GM20000 (cell line): ENCODE results near the gene RAN.
"Not testable (repeated sequence)": the region's sequence is repeated elsewhere in the genome, so short reads cannot be mapped to it uniquely, and the experiment has no call there.

Experiments used
- DNase-seq: peaks from one replicate; pipeline ENCODE4 v3.0.0; 2012; ENCODE audit warnings: low spot score
- TF ChIP-seq, protein P1 (sequence below): IDR thresholded peaks from 2 replicates; pipeline ENCODE4 v1.5.1; 2012; ENCODE audit warnings: mild to moderate bottlenecking, control low read depth; ENCODE audit errors: extremely low read depth, missing control alignments

The RAN gene

DNA sequence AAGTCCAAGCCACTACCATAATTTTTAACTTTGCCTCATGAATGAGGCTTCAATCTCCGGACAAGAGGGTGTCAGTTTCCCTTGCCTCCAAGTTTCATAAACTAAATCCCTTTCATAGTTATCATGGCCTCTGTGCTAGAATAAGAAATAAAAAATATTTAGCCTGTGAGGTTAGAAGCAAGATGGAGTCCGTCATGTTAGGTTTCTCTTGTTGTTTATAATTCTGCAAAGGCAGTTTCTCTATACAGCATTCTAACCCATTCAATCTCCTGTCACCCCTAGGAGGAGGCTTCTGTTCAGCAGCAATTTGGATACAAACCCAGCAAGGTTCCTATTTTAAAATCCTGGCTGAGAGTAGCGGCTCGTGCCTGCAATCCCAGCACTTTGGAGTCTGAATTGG lies 15.8 kb upstream of the RAN start:
- TF ChIP-seq, protein P1, sequence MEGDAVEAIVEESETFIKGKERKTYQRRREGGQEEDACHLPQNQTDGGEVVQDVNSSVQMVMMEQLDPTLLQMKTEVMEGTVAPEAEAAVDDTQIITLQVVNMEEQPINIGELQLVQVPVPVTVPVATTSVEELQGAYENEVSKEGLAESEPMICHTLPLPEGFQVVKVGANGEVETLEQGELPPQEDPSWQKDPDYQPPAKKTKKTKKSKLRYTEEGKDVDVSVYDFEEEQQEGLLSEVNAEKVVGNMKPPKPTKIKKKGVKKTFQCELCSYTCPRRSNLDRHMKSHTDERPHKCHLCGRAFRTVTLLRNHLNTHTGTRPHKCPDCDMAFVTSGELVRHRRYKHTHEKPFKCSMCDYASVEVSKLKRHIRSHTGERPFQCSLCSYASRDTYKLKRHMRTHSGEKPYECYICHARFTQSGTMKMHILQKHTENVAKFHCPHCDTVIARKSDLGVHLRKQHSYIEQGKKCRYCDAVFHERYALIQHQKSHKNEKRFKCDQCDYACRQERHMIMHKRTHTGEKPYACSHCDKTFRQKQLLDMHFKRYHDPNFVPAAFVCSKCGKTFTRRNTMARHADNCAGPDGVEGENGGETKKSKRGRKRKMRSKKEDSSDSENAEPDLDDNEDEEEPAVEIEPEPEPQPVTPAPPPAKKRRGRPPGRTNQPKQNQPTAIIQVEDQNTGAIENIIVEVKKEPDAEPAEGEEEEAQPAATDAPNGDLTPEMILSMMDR, result no peak
- no peak for DNase-seq

DNA sequence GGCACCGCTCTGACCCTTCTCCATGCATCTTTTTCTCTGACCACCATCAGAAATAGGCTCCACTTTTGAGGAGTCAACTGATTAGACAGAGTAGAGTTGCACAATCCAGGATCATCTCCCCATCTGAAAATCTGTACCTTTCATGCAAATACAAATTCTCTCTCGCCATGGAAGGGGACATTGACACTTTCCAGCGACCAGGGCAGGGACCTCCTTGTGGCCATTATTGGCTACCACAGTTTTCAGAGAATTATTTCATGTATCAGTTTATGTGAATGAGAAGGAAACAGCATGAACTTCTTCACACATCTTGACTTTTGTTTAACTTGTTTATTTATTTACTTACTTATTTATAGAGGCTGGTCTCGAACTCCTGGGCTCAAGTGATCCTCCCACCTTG lies 13.8 kb upstream of the RAN start:
- no peak for DNase-seq
- TF ChIP-seq, protein P1, result no peak

DNA sequence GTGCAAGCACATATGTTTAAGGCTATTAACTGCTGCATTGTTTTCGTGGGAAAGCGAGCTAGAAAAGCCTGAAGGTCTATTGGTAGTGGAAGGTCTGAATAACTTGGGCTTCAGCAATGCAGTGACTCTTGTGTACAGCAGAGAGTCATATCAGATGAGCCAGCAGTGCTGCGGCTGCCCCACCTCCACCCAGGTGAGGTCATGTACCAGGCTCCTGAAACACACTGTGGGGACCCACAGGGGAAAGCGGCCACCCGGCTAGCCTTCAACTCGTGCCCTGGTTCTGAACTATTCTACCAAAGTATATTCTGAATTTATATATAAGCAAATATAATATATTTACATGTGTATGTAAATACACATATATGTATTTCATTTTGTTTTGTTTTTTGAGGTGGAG lies 12.7 kb upstream of the RAN start:
- TF ChIP-seq, protein P1, result no peak
- DNase-seq, result no peak

DNA sequence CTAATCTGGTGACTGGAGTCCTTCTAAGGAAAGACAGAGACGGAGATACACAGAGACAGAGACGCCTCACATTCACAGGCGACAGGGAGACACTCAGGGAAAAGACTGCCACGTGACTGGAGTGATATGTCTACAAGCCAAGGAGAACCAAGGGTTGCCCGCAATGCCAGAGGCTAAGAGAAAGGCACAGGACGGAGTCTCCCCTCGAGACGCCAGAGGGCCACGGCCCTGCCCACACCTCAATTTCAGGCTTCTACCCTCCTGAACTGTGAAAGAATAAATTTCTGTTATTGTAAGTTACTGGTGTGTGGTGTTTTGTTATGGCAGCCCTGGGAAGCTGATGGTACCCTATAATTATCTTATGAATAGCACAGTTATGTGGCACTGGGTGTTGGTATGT lies 11.6 kb upstream of the RAN start:
- no peak for DNase-seq
- TF ChIP-seq, protein P1, result no peak

DNA sequence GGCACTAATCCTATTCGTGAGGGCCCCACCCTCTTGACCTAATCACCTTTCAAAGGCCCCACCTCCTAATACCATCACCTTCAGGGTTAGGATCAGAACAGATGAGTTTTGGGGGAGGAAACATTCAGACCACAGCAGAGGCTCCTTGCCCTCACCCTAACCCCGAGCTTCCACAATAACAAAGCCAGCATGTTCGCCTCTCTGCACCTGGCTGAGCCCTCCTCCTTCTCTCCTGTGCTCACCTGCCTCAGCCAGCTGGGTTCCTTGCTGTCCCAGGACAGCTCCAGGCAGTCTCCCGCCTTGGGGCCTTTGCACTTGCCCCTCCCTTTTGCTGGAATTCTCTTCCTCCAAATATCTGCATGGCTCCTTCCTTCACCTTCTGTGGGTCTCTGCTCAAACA lies 9.7 kb upstream of the RAN start:
- no peak for DNase-seq
- TF ChIP-seq, protein P1, result no peak

DNA sequence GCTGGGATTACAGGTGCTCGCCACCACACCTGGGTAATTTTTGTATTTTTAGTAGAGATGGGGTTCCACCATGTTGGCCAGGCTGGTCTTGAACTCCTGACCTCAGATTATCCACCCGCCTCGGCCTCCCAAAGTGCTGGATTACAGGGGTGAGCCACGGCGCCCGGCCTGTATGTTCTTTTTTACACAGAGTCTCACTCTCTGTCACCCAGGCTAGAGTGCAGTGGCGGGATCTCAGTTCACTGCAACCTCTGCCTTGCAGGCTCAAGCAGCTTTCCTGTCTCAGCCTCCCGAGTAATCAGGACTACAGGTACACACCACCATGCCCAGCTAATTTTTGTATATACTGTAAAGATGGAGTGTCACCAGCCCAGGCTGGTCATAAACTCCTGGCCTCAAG lies 9.1 kb upstream of the RAN start:
- DNase-seq, result not testable (repeated sequence)

DNA sequence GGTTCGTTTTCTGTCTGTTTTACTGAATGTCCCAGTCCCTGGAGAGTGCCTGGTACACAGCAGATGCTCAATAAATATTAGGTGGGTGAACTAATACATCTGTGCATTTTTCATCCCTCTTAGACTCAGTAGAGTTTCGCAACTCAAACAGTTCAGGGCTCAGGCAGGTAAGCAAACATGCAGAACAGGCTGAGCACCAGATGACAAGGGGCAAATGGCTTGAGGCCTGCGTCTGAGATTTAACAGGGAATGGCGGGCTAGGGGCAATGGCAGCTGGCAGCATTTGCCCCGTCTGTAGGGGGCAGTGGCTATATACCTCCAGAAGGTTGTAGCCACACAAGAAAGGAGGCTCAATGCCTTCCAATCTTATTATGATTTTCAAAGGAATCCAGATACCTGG lies 8.6 kb upstream of the RAN start:
- no peak for DNase-seq
- TF ChIP-seq, protein P1, result no peak

DNA sequence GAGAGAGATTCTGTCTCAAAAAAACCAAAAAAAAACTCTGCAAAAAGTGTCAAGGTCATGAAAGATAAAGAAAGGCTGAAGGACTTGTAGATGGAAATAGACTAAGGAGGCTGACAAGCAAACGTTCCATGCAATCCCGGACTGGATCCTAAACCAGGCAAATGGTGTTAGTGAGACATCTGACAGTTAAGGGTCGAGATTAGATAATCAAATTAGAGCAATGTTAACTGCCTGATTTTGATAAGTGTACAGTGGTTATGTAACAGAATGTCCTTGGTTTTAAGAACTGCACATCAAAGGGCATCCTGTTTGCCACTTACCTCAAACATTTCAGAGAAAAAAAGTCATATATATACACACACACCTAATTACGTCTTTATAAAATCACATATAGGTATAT lies 3.5 kb upstream of the RAN start:
- DNase-seq, result no peak
- TF ChIP-seq, protein P1, result no peak
